Measurements from ENCODE around the gene SVIL. TPM values are rescaled to one million over a fixed set of nuclear protein-coding genes. Genes with fewer than 3 reads are reported as not detected.
A peak's percentile ranks its signal among the peaks of the same experiment; 100 is the strongest.

Gene SVIL
- total and polyA plus RNA-seq, 2 of the 13 experiments (the other 11 are each of a cell fraction or from before 2014, with no cell fraction given), result 3.9 to 12.1 TPM

- TF ChIP-seq KLF9 (CRISPR knock-in tag; IDR thresholded peaks at IDR 0.05; ENCODE audit: low read depth), result no peak
- no peak for TF ChIP-seq DNMT1 (CRISPR knock-in tag; IDR thresholded peaks at IDR 0.05)
- TF ChIP-seq ZNF362 (CRISPR knock-in tag; IDR thresholded peaks at IDR 0.05; ENCODE audit: borderline replicate concordance), result peak; percentile 70; the same call in 1 of the 2 replicates
- no peak for TF ChIP-seq PHF20 (CRISPR knock-in tag; IDR thresholded peaks at IDR 0.05)
- TF ChIP-seq TOE1 (CRISPR knock-in tag; IDR thresholded peaks at IDR 0.05), result no peak
- TF ChIP-seq SMAD3 (CRISPR knock-in tag; IDR thresholded peaks at IDR 0.05), result no peak
- no peak for TF ChIP-seq ZNF841 (CRISPR knock-in tag; IDR thresholded peaks at IDR 0.05; ENCODE audit: borderline replicate concordance)
- TF ChIP-seq ZNF761 (CRISPR knock-in tag; conservative IDR thresholded peaks at IDR 0.05), result no peak
- no peak for TF ChIP-seq ZNF274 (CRISPR knock-in tag; IDR thresholded peaks at IDR 0.05)
- no peak for TF ChIP-seq TCF7 (IDR thresholded peaks at IDR 0.05; ENCODE audit: low read depth)
- peak; percentile 35; the same call in 1 of the 2 replicates for TF ChIP-seq CREM (IDR thresholded peaks at IDR 0.05)
- no peak for TF ChIP-seq CREM (CRISPR knock-in tag; IDR thresholded peaks at IDR 0.05)
- TF ChIP-seq ZMYM3 (CRISPR knock-in tag; IDR thresholded peaks at IDR 0.05), result no peak
- peak; percentile 37 for TF ChIP-seq HDAC1 (CRISPR knock-in tag; IDR thresholded peaks at IDR 0.05)
- TF ChIP-seq E2F5 (CRISPR knock-in tag; conservative IDR thresholded peaks at IDR 0.05), result no peak
- TF ChIP-seq ATF1 (CRISPR knock-in tag; IDR thresholded peaks at IDR 0.05), result no peak
- no peak for TF ChIP-seq GTF3A (CRISPR knock-in tag; conservative IDR thresholded peaks at IDR 0.05)
- no peak for TF ChIP-seq SP140L (CRISPR knock-in tag; IDR thresholded peaks at IDR 0.05; ENCODE audit: borderline replicate concordance)
- no peak for TF ChIP-seq ZNF878 (CRISPR knock-in tag; IDR thresholded peaks at IDR 0.05)
- no peak for TF ChIP-seq ARID3A (IDR thresholded peaks at IDR 0.05; ENCODE audit: low read depth, low read length)
- no peak for TF ChIP-seq SP2 (CRISPR knock-in tag; IDR thresholded peaks at IDR 0.05)
- no peak for TF ChIP-seq ZNF691 (CRISPR knock-in tag; IDR thresholded peaks at IDR 0.05; ENCODE audit: borderline replicate concordance, low read depth)
- no peak for TF ChIP-seq MYPOP (CRISPR knock-in tag; IDR thresholded peaks at IDR 0.05)
- TF ChIP-seq ZBTB38 (CRISPR knock-in tag; IDR thresholded peaks at IDR 0.05), result no peak
- no peak for TF ChIP-seq ZSCAN5A (CRISPR knock-in tag; IDR thresholded peaks at IDR 0.05; ENCODE audit: borderline replicate concordance)
- TF ChIP-seq POLR2G (IDR thresholded peaks at IDR 0.05; ENCODE audit: low read depth, low read length), result peak; percentile 40; the same call in 1 of the 2 replicates
Observed at GRCh38 chr10:29635711-29636144, 957 bp upstream of the SVIL start (continued).
